BJ (cell line): ENCODE data around the gene ZIC3. TPM values are rescaled to one million over a fixed set of nuclear protein-coding genes. Genes with fewer than 3 reads are reported as not detected.
"Not testable (repeated sequence)": the region's sequence is repeated elsewhere in the genome, so short reads cannot be mapped to it uniquely, and the experiment has no call there.

ENCODE experiments used
- CTCF ChIA-PET: fragments of 350-600 bp; formaldehyde crosslinking; extraction: SDS; loops from one replicate; lab custom pipeline; 2021; ENCODE audit warnings: antibody characterized with exemption, inconsistent platforms; lab: Yijun Ruan, JAX
- POLR2A ChIA-PET: fragments of 300-600 bp; sonication (Branson Sonifier 250); formaldehyde crosslinking; extraction: SDS; loops from one replicate; lab custom pipeline; 2021; ENCODE audit warnings: antibody characterized with exemption; lab: Charles Lee
- DNase-seq: peaks from one replicate; pipeline ENCODE4 v3.0.0-alpha.2; 2011; ENCODE audit warnings: low read depth
- H3K27me3 ChIP-seq: 2 replicates; pipeline ENCODE4 v1.6.0; 2011; ENCODE audit warnings: low read length; ENCODE audit not compliant: control insufficient read depth, insufficient read depth
- H3K36me3 ChIP-seq: 2 replicates; pipeline ENCODE4 v1.5.1; 2011; ENCODE audit warnings: low read length; ENCODE audit not compliant: control insufficient read depth, insufficient read depth
- H3K4me3 ChIP-seq: 2 replicates; pipeline ENCODE4 v1.5.1; 2011; ENCODE audit warnings: low read depth, mild to moderate bottlenecking, control low read depth, low read length
- polyA plus RNA-seq: library from polyadenylated mRNA; depleted of rRNA; stranded (reverse); fragments of >200 nt; gene quantifications from 2 replicates; pipeline ENCODE4 v1.2.3, GENCODE V29; 2011
- TF ChIP-seq, protein P1 (sequence below): IDR thresholded peaks from 2 replicates; pipeline ENCODE4 v1.5.1; 2011; ENCODE audit warnings: low read depth, mild to moderate bottlenecking, control low read depth, inconsistent platforms, low read length, moderate library complexity; ENCODE audit not compliant: insufficient read depth

The ZIC3 gene
- polyA plus RNA-seq, 1 experiment, result not detected

DNA sequence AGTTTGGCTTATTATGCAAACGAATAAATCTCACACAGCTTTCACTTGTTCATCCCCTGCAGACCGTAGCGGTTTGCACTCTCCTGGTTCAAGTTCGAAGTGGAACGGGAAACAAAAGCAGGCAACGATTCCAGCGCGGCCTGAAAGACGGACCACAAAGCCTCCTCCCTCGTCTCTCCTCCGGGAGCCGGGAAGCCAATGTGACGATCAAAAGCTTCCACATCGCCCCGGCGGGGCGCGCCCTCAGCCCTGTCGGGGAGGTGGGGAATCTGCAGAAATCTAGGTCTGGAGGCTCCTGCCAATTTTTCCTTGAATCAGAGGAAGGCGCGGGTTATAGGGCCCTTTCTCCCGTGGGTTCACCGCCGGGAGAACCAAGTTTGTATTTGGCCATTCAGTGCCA, 16.9 kb upstream of the ZIC3 start:
- POLR2A ChIA-PET, result no interaction called here
- Histone ChIP-seq H3K36me3 (no peaks in the 10 kb centered on the region), H3K27me3 (peaks cover 4% of the 10 kb centered on the region), H3K4me3 (no peak overlapping the region)
- TF ChIP-seq, protein P1, sequence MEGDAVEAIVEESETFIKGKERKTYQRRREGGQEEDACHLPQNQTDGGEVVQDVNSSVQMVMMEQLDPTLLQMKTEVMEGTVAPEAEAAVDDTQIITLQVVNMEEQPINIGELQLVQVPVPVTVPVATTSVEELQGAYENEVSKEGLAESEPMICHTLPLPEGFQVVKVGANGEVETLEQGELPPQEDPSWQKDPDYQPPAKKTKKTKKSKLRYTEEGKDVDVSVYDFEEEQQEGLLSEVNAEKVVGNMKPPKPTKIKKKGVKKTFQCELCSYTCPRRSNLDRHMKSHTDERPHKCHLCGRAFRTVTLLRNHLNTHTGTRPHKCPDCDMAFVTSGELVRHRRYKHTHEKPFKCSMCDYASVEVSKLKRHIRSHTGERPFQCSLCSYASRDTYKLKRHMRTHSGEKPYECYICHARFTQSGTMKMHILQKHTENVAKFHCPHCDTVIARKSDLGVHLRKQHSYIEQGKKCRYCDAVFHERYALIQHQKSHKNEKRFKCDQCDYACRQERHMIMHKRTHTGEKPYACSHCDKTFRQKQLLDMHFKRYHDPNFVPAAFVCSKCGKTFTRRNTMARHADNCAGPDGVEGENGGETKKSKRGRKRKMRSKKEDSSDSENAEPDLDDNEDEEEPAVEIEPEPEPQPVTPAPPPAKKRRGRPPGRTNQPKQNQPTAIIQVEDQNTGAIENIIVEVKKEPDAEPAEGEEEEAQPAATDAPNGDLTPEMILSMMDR, result no peak
- no peak for DNase-seq
- CTCF ChIA-PET, result no interaction called here

DNA sequence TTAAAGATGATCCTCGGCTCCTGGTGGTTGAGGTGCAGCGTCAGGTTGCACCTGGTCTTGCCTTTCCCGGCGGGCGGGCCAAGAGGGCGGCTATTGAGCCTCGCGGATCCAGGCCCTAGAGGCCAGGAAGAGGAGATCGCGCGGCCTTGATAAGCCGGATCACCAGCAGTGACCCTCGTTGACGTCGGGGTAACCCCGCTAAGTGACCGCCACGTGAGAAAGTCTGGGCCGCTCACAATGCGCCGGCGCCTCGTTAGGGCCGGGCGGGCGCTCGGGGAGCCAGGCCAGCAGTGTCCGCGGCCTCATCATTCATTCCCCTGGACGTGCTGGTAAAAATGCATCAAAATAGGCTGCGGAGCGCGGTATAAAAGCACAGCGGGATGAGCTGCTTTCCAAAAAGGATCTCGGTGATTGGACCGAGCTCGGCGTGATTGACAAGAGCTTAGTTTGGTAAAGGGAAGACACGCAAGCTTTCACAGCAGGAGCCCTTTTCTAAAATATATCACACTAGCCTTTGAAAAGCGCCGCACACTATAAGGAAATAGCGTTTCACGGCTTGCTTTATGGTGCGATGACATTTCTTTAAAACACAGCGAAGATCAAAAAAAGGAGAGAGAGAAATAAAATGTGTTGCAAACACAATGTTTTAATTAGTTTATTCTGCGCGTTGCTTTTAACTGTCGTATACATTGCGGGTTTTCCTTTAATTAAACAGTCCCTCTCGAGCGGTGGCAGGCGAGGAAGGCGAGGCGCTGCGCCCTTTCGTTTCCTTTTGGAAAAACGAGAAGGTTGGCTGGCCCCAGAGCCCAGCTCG, 15.9 kb upstream of the ZIC3 start:
- POLR2A ChIA-PET, result no interaction called here

DNA sequence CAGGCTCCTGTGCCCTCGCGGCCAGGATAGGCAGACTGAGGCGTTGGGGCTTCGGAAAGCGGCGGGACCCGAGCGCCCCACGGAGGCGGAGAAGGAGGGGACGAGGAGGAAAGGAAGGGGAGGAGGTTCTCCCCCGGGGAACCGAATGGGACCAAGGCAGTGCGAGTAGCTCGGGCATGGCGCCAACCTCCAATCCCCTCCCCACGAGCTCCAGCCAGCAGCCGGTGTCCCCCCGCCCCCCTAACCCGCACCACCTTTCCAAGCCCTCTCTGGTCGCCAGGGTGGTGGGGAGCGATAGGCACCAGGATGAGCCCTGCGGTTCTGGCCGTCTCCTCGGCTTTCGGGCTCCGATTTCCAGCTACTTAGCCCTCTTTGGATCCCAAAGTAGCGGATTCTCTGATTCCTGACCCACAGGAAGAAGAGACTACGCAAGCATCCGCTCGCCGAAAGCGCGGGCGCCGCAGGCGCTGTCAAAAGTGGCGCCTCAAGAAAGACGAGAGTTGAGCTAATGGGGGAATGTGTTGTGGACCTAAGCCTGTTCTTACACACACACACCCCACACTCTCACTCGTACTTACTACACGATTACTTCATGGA, 15.2 kb upstream of the ZIC3 start:
- no peaks in the 10 kb centered on the region for H3K36me3 ChIP-seq
- ChIA-PET POLR2A (no interaction called here), CTCF (no interaction called here)
- DNase-seq, result no peak
- no peak overlapping the region for H3K4me3 ChIP-seq
- TF ChIP-seq, protein P1, result no peak
- peaks cover 4% of the 10 kb centered on the region for H3K27me3 ChIP-seq

More for the DNA sequence above, 15.9 kb upstream of the ZIC3 start:
- DNase-seq, result no peak
- TF ChIP-seq, protein P1, result no peak
- no peaks in the 10 kb centered on the region for H3K36me3 ChIP-seq
- H3K4me3 ChIP-seq, result no peak overlapping the region
- CTCF ChIA-PET, result no interaction called here
- peaks cover 4% of the 10 kb centered on the region for H3K27me3 ChIP-seq

DNA sequence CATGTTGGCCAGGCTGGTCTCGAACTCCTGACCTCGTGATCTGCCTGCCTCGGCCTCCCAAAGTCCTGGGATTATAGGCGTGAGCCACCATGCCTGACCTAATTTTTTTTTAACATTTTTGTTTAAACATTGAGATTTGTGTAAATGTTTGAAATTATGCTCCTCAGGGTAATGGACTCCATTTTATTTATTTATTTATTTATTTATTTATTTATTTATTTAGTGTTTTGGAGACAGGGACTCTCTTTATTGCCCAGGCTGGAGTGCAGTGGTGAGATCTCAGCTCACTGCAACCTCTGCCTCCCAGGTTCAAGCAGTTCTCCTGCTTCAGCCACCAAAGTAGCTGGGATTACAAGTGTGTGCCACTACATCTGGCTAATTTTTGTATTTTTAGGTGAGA, 13.8 kb upstream of the ZIC3 start:
- H3K36me3 ChIP-seq, DNase-seq, POLR2A ChIA-PET, H3K27me3 ChIP-seq, H3K4me3 ChIP-seq, CTCF ChIA-PET: not testable (repeated sequence)

DNA sequence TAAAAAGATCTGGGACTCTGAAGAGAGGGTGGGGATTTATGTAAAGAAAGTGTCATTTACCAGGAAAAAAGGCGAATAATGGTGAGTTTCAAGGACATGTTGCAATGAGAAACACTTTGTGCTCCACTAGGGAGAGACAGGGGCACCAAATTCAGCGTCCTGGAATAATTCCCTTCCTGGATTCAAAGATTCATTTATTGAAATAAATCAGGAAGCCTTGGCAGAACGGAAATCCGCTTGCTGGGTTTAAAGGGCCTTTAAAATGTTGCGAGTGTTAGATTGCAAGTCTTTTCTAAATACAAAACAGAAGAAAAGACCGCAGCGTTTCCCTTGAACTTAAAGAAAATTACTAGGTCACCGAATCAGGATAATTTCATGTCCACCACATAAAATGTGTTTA, 3.8 kb upstream of the ZIC3 start:
- TF ChIP-seq, protein P1, result no peak
- ChIA-PET POLR2A (no interaction called here), CTCF (no interaction called here)
- Histone ChIP-seq H3K27me3 (peaks cover 2% of the 10 kb centered on the region), H3K4me3 (no peak overlapping the region), H3K36me3 (no peaks in the 10 kb centered on the region)
- no peak for DNase-seq
